Right atrium auricular region (tissue), 2 donors: ENCODE results near the gene TMPRSS2. TPM values are rescaled to one million over a fixed set of nuclear protein-coding genes. Genes with fewer than 3 reads are reported as not detected.

Experiments used
- DNase-seq: peaks from one replicate; pipeline ENCODE4 v3.0.0-alpha.2; 2019; ENCODE audit warnings: low spot score
- H3K27ac ChIP-seq, 2 donors: fragments of 200-600 bp; sonication (generic); 1 replicate in 1 of 2; 2 replicates in 1 of 2; pipeline ENCODE4 v1.5.1; 2016 to 2019
- H3K27me3 ChIP-seq, 2 donors: fragments of 200-600 bp; sonication (generic); one replicate each; pipeline versions ENCODE4 v1.5.1 to v1.6.0; 2017 to 2019
- H3K36me3 ChIP-seq: fragments of 200-600 bp; sonication (generic); one replicate; pipeline ENCODE4 v1.5.1; 2016
- H3K4me1 ChIP-seq, 2 donors: fragments of 200-600 bp; sonication (generic); one replicate each; pipeline versions ENCODE4 v1.5.1 to v1.6.0; 2017 to 2019
- H3K4me3 ChIP-seq, 2 donors: fragments of 200-600 bp; sonication (generic); 1 replicate in 1 of 2; 2 replicates in 1 of 2; pipeline ENCODE4 v1.5.1; 2017 to 2019; ENCODE audit warnings: mild to moderate bottlenecking in 1 of 2, moderate library complexity in 1 of 2
- H3K9me3 ChIP-seq, 2 donors: fragments of 200-600 bp; sonication (generic); one replicate each; pipeline ENCODE4 v1.5.1; 2019
- CTCF ChIP-seq, 2 donors: fragments of 200-600 bp; sonication (generic); IDR thresholded peaks; one replicate each; pipeline ENCODE4 v1.5.1; 2019; ENCODE audit warnings: antibody characterized with exemption in 2 of 2
- total RNA-seq, 2 donors: library from RNA; depleted of rRNA; stranded (reverse); fragments of >200 nt; gene quantifications; one replicate each; pipeline ENCODE4 v1.1.0, GENCODE V29; 2016

The TMPRSS2 gene
- total RNA-seq, 2 donors from 2014 or later: not detected

DNA sequence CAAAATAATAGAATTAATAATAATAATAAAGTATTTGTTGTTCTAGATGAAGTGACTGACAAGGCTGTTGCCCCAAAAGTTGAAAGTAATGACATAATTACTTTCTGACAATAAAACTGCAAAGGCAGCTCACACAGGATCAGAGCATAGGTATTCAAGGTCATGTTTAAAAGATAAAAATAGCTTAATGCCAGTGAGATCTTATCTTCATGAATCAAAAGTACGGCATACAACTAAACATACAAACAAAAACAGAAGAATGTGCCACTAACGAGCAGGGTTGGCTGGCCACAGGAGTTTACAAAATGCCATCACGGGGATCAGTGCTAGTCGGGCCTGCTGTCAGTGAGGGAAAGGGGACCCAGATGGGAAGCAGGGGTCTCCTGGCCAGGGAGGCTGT is 22.4 kb upstream of the TMPRSS2 start:
- Histone ChIP-seq H3K4me3 (no peak overlapping the region), H3K9me3 (no peaks in the 10 kb centered on the region), H3K4me1 (no peaks in the 10 kb centered on the region), H3K27ac (no peak overlapping the region), H3K36me3 (no peaks in the 10 kb centered on the region), H3K27me3 (no peaks in the 10 kb centered on the region)
- no peak for DNase-seq
- no peak for TF ChIP-seq CTCF (IDR thresholded peaks at IDR 0.05)

DNA sequence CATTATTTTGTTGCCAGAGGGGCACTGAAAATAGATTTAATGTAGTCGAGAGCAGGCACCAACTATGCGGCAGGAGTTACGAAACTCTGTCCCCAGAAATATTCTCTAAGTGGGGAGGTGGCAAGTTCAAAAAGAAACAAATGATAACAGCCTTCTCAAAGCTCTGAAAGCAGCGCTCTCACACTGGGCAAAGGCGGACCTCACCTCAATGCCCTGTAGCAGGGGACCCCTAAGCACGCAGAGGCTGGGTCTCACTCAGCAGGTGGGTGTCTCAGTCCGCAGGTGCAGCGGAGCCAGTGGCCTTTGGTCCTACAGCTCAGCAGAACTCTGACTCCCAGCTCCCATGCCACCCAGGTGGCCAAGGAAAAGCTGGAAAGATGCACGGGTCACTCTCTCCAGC is 21.8 kb upstream of the TMPRSS2 start:
- no peak for DNase-seq
- no peak overlapping the region for H3K4me3 ChIP-seq
- no peaks in the 10 kb centered on the region for H3K4me1 ChIP-seq
- no peaks in the 10 kb centered on the region for H3K9me3 ChIP-seq
- no peak for TF ChIP-seq CTCF (IDR thresholded peaks at IDR 0.05)
- no peak overlapping the region for H3K27ac ChIP-seq
- H3K27me3 ChIP-seq: no peaks in the 10 kb centered on the region
- H3K36me3 ChIP-seq: no peaks in the 10 kb centered on the region

DNA sequence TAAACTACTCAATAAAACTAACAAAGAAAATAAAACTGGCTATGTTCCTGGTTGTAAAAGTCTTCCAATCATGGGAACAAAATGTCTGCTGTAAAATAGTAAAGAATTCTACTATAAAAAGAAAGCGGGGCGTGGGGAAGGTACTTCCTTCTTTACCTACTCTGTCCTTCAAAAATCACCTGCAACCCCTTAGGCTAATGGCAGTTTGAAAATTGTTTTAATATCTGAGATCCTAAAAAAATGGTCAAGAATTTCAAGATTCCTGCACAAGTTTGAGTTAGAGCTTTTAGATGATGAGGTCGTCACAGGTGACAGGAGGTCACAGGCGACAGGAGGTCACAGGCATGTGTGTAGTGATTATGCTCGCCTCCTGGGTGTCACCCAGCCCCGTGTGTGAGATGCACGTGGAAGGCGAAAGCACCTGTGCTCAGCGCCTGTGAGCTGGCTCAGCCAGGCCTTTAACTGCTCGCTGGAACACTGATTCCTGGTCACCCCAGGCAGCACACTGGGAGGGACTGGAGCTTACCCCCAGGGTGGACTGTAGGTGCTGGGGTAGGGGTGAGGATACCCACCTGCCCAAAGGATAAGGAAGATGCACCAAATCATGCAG is 18.6 kb upstream of the TMPRSS2 start:
- H3K36me3 ChIP-seq: no peaks in the 10 kb centered on the region
- no peak overlapping the region for H3K27ac ChIP-seq
- DNase-seq: no peak
- H3K4me1 ChIP-seq: no peaks in the 10 kb centered on the region
- no peaks in the 10 kb centered on the region for H3K27me3 ChIP-seq
- H3K4me3 ChIP-seq: no peak overlapping the region
- H3K9me3 ChIP-seq: no peaks in the 10 kb centered on the region
- TF ChIP-seq CTCF (IDR thresholded peaks at IDR 0.05): no peak

GRCh38 chr21:41523175-41523574 is 15.2 kb upstream of the TMPRSS2 start:
- H3K27me3 ChIP-seq: no peaks in the 10 kb centered on the region
- H3K9me3 ChIP-seq: no peaks in the 10 kb centered on the region
- TF ChIP-seq CTCF (IDR thresholded peaks at IDR 0.05): no peak
- H3K4me3 ChIP-seq: no peak overlapping the region
- no peaks in the 10 kb centered on the region for H3K4me1 ChIP-seq
- DNase-seq: no peak
- no peak overlapping the region for H3K27ac ChIP-seq
- H3K36me3 ChIP-seq: no peaks in the 10 kb centered on the region

GRCh38 chr21:41521489-41522027 is 13.6 kb upstream of the TMPRSS2 start:
- no peak for TF ChIP-seq CTCF (IDR thresholded peaks at IDR 0.05)
- no peaks in the 10 kb centered on the region for H3K36me3 ChIP-seq
- H3K4me3 ChIP-seq: no peak overlapping the region
- H3K27ac ChIP-seq: no peak overlapping the region
- no peak for DNase-seq
- H3K27me3 ChIP-seq: no peaks in the 10 kb centered on the region
- H3K9me3 ChIP-seq: no peaks in the 10 kb centered on the region
- no peaks in the 10 kb centered on the region for H3K4me1 ChIP-seq
